Measurements from ENCODE around the gene PODXL2.

Gene PODXL2

GRCh38 chr3:127614928-127615589 lies 13.9 kb upstream of the PODXL2 start:
- TF ChIP-seq GATA3 (IDR thresholded peaks at IDR 0.05; ENCODE audit: low read depth, low read length) = no peak
- no peak for TF ChIP-seq GATA2 (IDR thresholded peaks at IDR 0.05; ENCODE audit: low read depth, low read length)

DNA sequence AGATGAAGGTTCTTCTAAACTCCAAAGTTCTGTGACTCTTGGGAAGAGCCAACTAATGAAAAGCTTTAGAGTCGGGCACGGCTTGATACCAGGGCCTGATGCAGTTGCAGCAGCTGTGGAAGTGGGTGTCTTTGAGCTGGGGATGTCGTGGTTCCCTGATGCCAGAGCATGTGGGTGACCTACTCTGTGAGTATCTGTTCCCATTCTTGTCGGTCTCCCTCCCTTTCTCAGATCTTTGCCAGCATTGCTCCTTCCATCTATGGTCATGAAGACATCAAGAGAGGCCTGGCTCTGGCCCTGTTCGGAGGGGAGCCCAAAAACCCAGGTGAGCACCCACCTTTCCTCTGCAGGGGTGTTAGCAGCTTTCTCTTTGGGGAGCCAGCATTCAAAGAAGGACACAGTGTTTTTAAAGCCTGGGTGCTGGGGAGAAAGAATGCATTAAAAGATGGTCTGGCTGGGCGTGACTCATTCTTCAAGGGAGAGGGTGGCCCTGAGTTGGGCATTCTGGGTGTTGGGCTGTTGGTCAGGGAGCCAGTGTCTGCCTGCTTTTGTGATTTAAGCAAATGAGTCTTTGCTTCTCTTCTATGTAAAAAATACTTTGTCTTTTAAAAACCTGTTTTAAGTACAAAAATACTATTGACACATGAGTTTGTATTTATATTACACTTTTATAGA lies 13.2 kb upstream of the PODXL2 start:
- TF ChIP-seq GATA2 (IDR thresholded peaks at IDR 0.05; ENCODE audit: low read depth, low read length) = no peak
- TF ChIP-seq GATA3 (IDR thresholded peaks at IDR 0.05; ENCODE audit: low read depth, low read length) = no peak

- TF ChIP-seq GATA3 (IDR thresholded peaks at IDR 0.05; ENCODE audit: low read depth, low read length) = no peak
- TF ChIP-seq GATA2 (IDR thresholded peaks at IDR 0.05; ENCODE audit: low read depth, low read length) = no peak
Observed at GRCh38 chr3:127616836-127617605, 12.0 kb upstream of the PODXL2 start.

DNA sequence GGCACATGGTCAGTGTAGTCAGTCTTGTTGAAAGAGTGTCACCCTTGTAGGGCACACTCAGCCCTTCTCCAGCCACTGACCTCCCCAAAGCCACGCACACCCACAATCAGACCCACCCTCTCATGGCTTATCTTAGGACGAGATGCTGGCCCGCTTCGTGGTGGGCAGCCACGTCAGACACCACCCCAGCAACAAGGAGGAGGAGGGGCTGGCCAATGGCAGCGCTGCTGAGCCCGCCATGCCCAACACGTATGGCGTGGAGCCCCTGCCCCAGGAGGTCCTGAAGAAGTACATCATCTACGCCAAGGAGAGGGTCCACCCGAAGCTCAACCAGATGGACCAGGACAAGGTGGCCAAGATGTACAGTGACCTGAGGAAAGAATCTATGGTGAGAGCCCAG lies 10.1 kb upstream of the PODXL2 start:
- TF ChIP-seq GATA3 (IDR thresholded peaks at IDR 0.05; ENCODE audit: low read depth, low read length) (no peak), GATA2 (IDR thresholded peaks at IDR 0.05; ENCODE audit: low read depth, low read length) (no peak)

GRCh38 chr3:127620637-127621375 lies 8.2 kb upstream of the PODXL2 start:
- no peak for TF ChIP-seq GATA3 (IDR thresholded peaks at IDR 0.05; ENCODE audit: low read depth, low read length)
- TF ChIP-seq GATA2 (IDR thresholded peaks at IDR 0.05; ENCODE audit: low read depth, low read length) = no peak

DNA sequence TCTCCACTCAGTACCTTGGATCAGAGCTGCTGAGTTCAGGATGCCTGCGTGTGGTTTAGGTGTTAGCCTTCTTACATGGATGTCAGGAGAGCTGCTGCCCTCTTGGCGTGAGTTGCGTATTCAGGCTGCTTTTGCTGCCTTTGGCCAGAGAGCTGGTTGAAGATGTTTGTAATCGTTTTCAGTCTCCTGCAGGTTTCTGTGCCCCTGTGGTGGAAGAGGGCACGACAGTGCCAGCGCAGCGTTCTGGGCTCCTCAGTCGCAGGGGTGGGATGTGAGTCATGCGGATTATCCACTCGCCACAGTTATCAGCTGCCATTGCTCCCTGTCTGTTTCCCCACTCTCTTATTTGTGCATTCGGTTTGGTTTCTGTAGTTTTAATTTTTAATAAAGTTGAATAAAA lies 7.0 kb upstream of the PODXL2 start:
- no peak for TF ChIP-seq GATA2 (IDR thresholded peaks at IDR 0.05; ENCODE audit: low read depth, low read length)
- TF ChIP-seq GATA3 (IDR thresholded peaks at IDR 0.05; ENCODE audit: low read depth, low read length) = no peak

DNA sequence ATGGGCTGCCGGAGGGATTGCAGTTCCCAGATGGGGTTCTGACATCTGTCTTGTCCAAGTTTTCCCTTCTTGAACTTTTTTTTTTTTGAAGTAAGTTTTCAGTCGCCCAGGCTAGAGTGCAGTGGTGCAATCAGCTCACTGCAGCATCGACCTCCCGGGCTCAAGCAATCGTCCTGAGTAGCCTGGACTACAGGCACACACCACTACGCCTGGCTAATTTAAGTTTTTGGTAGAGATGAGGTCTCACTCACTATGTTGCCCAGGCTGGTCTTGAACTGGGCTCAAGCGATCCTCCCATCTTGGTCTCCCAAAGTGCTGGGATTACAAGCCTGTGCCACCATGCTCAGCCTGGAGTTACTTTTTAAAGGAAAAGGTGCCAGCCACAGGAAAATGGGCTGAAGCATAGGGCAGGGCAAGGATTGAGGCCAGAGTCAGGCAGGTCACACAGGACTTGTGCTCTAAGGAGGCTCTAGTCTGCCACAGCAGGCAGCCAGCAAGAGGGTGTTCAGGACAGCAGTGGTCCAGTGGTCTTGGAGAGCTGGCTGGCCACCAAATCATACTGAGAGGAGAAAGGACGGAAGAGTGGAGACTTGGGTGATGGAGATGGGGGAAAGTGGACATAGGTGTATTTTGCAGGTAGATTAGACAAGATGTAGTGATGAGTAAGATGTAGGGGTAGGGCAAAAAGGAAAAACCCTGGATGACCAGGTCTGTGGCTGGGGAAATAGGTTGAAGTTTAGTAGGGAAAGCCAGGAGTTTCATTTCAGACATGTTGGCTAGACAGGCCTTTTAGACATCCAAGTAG lies 6.0 kb upstream of the PODXL2 start:
- no peak for TF ChIP-seq GATA2 (IDR thresholded peaks at IDR 0.05; ENCODE audit: low read depth, low read length)
- no peak for TF ChIP-seq GATA3 (IDR thresholded peaks at IDR 0.05; ENCODE audit: low read depth, low read length)

DNA sequence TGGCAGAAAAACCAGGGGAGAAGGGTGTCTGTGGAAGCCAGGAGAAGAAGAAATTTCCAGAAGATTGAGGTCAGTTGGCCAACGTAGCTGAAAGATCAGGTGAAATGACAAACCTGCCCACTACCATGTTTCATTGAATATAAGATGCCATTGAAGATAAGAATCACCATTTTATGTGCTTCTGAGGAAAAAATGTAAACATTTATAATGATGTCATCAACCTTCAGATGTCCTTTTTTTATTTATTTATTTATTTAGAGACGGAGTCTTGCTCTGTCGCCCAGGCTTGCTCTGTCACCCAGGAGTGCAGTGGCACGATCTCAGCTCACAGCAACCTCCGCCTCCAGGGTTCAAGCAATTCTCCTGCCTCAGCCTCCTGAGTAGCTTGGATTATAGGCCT lies 4.9 kb upstream of the PODXL2 start:
- no peak for TF ChIP-seq GATA3 (IDR thresholded peaks at IDR 0.05; ENCODE audit: low read depth, low read length)
- TF ChIP-seq GATA2 (IDR thresholded peaks at IDR 0.05; ENCODE audit: low read depth, low read length) = no peak

DNA sequence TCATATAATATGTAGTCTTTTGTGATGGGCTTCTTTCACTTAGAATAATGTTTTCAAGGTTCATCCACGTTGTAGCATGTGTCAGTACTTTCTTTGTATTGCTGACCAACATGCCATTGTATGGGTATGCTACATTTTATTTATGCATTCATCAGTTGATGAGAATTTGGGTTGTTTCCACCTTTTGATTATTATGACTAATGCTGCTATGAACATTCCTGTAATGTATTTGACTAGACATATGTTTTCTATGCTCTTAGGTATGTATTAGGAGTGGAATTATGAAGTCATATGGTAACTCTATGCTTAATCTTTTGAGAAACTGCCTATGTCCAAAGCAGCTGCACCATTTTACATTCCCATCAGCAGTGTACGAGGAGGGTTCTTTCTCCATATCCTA lies 3.2 kb upstream of the PODXL2 start:
- TF ChIP-seq GATA3 (IDR thresholded peaks at IDR 0.05; ENCODE audit: low read depth, low read length) (no peak), GATA2 (IDR thresholded peaks at IDR 0.05; ENCODE audit: low read depth, low read length) (no peak)

GRCh38 chr3:127628426-127628787 lies 578 bp upstream of the PODXL2 start:
- no peak for TF ChIP-seq GATA2 (IDR thresholded peaks at IDR 0.05; ENCODE audit: low read depth, low read length)
- no peak for TF ChIP-seq GATA3 (IDR thresholded peaks at IDR 0.05; ENCODE audit: low read depth, low read length)

- TF ChIP-seq GATA3 (IDR thresholded peaks at IDR 0.05; ENCODE audit: low read depth, low read length) = no peak
- TF ChIP-seq GATA2 (IDR thresholded peaks at IDR 0.05; ENCODE audit: low read depth, low read length) = no peak
Observed at GRCh38 chr3:127629467-127630403, 750 bp downstream of the PODXL2 start.

Data from SH-SY5Y (cell line).